ENCODE results near the gene PTX4.

Gene PTX4

GRCh38 chr16:1503110-1503955 lies 14.6 kb upstream of the PTX4 start:
- intact Hi-C loops (cut with DNase I) = no loop called here
- DNase-seq = no peak

- no peak for DNase-seq
- intact Hi-C loops (cut with DNase I) = no loop called here
Measured at GRCh38 chr16:1502092-1503004, 13.6 kb upstream of the PTX4 start.

GRCh38 chr16:1501630-1502029 lies 12.9 kb upstream of the PTX4 start:
- no peak for DNase-seq
- intact Hi-C loops (cut with DNase I) = no loop called here

GRCh38 chr16:1500465-1501150 lies 11.9 kb upstream of the PTX4 start:
- no peak for DNase-seq
- intact Hi-C loops (cut with DNase I) = no loop called here

DNA sequence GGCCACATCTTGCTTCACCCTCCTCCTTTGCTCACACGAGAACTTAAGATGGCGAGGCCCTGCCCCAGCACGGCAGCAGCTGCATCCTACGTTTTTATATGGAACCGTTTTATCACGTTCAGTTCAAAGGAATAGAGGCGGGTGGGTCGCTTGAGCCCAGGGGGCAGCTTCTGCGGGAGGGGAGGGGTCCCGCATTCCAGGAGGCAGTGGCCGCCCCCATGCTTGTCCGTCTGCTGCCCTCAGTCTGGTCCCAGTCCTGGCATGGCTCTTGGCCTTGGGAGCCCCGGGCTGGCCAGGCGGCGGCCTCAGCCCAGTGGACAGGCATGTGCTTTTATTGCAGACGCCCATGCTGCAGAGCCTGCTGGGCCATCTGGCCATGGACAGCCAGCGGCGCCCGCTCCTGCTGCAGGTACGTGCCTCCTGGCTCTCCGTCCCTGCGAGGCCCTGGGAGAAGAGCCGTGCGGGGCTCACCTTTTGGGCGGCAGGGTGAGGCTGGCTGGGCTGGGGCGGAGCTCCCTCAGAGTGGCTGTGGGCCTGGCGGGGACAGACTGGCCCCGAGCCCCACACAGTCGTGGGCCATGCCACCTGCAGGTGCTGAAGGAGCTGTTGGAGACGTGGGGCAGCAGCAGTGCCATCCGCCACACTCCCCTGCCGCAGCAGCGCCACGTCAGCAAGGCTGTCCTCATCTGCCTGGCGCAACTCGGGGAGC lies 11.2 kb upstream of the PTX4 start:
- intact Hi-C loops (cut with DNase I) = loop anchor here (10.0 kb wide), 1 partner anchor 115 kb away; the partner anchor contains the start of genes CRAMP1 and IFT140
- DNase-seq = no peak

DNA sequence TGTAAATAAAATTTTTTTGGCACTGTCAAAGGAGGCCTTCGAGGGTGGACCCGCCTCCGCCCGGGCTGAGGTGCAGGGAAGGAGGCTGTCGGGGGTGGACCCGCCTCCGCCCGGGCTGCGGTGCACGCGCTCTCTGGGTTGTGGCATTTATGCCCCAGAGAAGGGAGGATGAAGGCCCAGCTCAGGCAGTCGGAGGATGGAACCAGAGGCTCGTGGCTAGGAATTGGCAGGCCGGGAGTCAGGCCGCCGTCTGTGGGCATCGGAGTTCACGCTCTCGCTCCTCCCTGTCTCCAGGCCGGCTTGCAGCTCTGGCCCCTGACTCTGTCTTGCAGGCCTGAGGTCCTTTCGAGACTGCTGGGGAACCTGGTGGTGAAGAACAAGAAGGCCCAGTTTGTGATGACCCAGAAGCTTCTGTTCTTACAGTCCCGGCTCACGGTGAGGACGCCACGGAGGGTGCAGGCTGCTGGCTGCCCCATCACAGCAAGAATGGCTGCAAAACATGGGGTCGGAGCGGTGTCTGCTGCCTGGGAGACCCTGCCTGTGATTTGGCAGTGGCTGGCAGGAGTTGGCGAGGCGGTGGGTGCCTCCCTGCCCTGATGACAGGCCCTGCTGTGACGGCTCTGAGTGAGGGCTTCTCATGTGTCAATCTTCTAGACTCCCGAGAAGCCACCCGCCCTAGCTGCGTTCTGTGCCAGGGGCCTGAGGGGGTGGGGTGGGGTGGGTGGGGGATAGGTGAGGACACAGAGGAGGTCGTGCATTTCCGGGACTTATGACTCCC lies 10.3 kb upstream of the PTX4 start:
- intact Hi-C loops (cut with DNase I) = loop anchor here (10.0 kb wide), 1 partner anchor 116 kb away; the partner anchor contains the start of genes CRAMP1 and IFT140
- DNase-seq = no peak

GRCh38 chr16:1497014-1497598 lies 8.4 kb upstream of the PTX4 start:
- intact Hi-C loops (cut with DNase I) = loop anchor here (10.0 kb wide), 1 partner anchor 118 kb away; the partner anchor contains the start of genes CRAMP1 and IFT140
- no peak for DNase-seq

GRCh38 chr16:1496464-1496863 lies 7.7 kb upstream of the PTX4 start:
- no peak for DNase-seq
- intact Hi-C loops (cut with DNase I) = loop anchor here (10.0 kb wide), 1 partner anchor 118 kb away; the partner anchor contains the start of genes CRAMP1 and IFT140

- intact Hi-C loops (cut with DNase I) = loop anchor here (10.0 kb wide), 1 partner anchor 119 kb away; the partner anchor contains the start of genes CRAMP1 and IFT140
- DNase-seq = no peak
Measured at GRCh38 chr16:1495889-1496262, 7.1 kb upstream of the PTX4 start.

DNA sequence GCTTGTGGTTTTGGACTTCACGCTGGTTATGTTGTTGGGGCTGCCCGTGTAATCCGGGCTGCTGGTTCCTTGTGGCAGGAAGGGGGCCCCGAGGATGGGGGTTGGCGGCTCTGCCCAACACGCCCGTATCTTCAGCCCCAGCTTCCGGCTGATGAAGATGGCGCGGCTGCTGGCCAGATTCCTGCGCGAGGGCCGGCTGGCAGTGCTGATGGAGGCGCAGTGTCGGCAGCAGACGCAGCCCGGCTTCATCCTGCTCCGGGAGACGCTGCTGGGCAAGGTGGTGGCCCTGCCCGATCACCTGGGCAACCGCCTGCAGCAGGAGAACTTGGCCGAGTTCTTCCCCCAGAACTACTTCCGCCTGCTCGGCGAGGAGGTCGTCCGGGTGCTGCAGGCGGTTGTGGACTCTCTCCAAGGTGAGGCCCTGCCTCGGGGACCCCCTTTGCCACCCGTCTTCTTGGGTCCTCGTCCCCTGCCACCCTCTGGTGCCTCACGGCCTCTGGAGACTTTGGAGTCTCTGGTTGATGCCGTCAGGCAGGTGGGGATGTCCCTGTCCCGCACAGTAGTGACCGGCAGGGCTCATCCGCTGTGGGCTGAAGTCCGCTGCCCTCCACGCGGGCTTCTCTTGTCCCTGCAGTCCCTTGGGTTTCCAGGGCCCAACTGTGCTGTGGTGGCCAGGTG lies 6.6 kb upstream of the PTX4 start:
- DNase-seq = no peak
- intact Hi-C loops (cut with DNase I) = loop anchor here (10.0 kb wide), 1 partner anchor 119 kb away; the partner anchor contains the start of genes CRAMP1 and IFT140

GRCh38 chr16:1494711-1495110 lies 6.0 kb upstream of the PTX4 start:
- intact Hi-C loops (cut with DNase I) = loop anchor here (10.0 kb wide), 1 partner anchor 120 kb away; the partner anchor contains the start of genes CRAMP1 and IFT140
- DNase-seq = no peak

DNA sequence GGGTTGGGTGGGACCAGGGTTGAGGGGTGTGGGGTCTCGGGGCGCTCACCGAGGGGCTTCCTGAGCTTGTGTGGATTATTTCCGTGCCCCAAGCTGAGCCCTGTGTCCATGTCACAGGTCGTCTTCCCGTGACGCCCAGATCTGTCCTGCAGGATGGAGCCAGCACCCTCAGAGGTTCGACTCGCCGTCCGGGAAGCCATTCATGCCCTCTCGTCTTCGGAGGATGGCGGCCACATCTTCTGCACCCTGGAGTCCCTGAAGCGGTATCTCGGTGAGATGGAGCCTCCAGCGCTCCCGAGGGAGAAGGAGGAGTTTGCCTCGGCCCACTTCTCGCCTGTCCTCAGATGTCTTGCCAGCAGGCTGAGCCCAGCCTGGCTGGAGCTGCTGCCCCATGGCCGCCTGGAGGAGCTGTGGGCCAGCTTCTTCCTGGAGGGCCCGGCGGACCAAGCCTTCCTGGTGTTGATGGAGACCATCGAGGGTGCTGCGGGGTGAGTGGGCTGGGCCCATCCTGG lies 5.4 kb upstream of the PTX4 start:
- intact Hi-C loops (cut with DNase I) = loop anchor here (10.0 kb wide), 1 partner anchor 121 kb away; the partner anchor contains the start of genes CRAMP1 and IFT140
- no peak for DNase-seq

GRCh38 chr16:1493746-1494094 lies 5.0 kb upstream of the PTX4 start:
- intact Hi-C loops (cut with DNase I) = loop anchor here (10.0 kb wide), 1 partner anchor 121 kb away; the partner anchor contains the start of genes CRAMP1 and IFT140
- no peak for DNase-seq

DNA sequence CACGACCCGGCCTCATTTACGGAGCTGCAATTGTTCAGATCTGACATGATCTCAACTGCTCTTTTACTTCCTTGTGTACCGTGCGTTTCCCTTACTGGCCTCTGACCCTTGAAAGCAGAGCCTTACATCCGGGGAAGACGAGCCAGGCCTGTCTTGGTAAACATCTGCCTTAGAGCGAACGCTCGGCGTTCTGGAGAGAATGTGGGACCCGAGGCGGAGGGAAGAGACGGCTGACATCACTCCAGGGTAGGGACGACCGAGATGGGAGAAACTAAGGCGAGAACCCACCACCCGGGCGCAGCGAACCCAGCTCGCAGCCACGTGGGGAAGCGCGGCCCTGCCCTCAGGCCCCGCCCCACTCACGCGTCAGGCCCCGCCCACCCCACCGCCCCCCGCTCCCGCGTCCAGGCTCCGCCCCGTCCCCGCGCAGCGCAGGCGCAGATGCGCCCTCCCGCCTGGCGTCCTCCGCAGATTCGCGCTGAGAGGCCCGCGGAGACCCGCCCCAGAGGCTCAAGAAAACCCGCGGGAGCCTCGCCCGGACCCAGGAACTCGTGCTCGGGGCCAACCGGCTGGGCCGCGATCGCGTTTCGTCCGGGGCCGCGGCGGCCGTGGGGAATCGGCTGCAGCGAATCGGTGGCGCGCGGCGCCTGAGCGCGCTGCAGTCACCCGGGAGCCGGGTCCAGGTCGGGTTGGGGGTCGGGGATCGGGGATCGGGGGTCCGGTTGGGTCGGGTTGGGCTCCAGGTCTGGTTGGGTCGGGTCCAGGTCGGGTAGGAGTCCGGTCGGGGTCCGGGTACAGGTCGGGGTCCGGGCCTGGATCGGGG lies 4.4 kb upstream of the PTX4 start, which contains the start of gene TELO2:
TSS of gene TELO2 (plus strand) at position 438 of the 823 bp plus-strand sequence. CDS start 922 bp downstream, outside the sequence.
- intact Hi-C loops (cut with DNase I) = loop anchor here (10.0 kb wide), 1 partner anchor 122 kb away; the partner anchor contains the start of genes CRAMP1 and IFT140
- peak; percentile 40 to 93 (median 84) for DNase-seq
